ENCODE data around the gene MLF1. TPM values are rescaled to one million over a fixed set of nuclear protein-coding genes. Genes with fewer than 3 reads are reported as not detected.

Gene MLF1
- total RNA-seq, 1 donor from 2014 or later: 10.3 TPM

GRCh38 chr3:158631981-158632380 is 61.0 kb downstream of the MLF1 start:
- no peak for TF ChIP-seq CTCF (IDR thresholded peaks at IDR 0.05; ENCODE audit: unreplicated experiment)
- peaks cover 7% of the 10 kb centered on the region for H3K27me3 Mint-ChIP-seq (ENCODE audit: low read depth)
- H3K27ac Mint-ChIP-seq: no peak overlapping the region
- H3K36me3 Mint-ChIP-seq: peaks cover 3% of the 10 kb centered on the region
- no peaks in the 10 kb centered on the region for H3K4me1 Mint-ChIP-seq
- H3K9me3 Mint-ChIP-seq: peaks cover 21% of the 10 kb centered on the region
- no peak for DNase-seq (ENCODE audit: low spot score in 2 of 2, unreplicated experiment in 2 of 2)
- H3K4me3 Mint-ChIP-seq: no peak overlapping the region

DNA sequence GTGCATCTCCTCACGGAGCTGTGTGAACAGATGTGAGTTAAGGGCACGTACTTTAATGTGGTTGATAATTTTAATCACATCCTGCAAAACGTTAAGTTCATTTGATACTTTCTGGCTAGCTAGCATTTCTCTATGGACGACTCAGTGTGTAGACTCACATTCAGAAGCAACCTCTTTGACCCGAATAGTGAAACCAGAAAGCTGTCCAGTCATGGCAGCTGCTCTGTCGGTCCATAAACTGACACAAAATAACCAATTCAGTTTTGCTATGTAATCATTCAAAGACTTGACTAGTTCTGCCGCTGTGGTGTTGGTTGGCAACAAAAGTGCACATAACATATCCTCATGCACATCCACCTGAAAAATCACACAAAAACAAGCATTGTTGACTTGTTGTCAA is 69.7 kb downstream of the MLF1 start:
- H3K9me3 Mint-ChIP-seq: no peaks in the 10 kb centered on the region
- H3K4me1 Mint-ChIP-seq: peaks cover 11% of the 10 kb centered on the region
- no peaks in the 10 kb centered on the region for H3K27me3 Mint-ChIP-seq (ENCODE audit: low read depth)
- no peak overlapping the region for H3K27ac Mint-ChIP-seq
- TF ChIP-seq CTCF (IDR thresholded peaks at IDR 0.05; ENCODE audit: unreplicated experiment): no peak
- H3K4me3 Mint-ChIP-seq: no peak overlapping the region
- DNase-seq (ENCODE audit: low spot score in 2 of 2, unreplicated experiment in 2 of 2): no peak
- H3K36me3 Mint-ChIP-seq: no peaks in the 10 kb centered on the region

DNA sequence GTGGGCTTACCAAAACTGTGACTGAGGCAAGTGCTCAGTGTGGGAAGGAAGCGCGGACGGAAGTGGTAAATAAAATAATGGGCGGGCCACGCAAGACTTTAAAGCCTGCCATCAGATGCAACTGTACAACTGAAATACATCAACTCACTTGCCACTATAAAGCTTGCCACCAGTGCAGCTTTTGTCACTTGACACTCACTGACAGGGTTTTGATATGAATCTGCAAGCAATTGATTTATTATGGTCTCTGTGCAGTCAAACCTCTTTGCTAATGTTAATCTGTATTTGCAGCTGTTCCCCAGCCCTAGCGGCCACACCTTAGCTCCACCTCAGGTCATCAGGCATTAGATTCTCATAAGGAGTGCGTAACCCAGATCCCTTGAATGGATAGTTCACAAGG is 71.0 kb downstream of the MLF1 start:
- H3K9me3 Mint-ChIP-seq: no peaks in the 10 kb centered on the region
- H3K27me3 Mint-ChIP-seq (ENCODE audit: low read depth): no peaks in the 10 kb centered on the region
- peaks cover 2% of the 10 kb centered on the region for H3K36me3 Mint-ChIP-seq
- no peak overlapping the region for H3K27ac Mint-ChIP-seq
- DNase-seq (ENCODE audit: low spot score in 2 of 2, unreplicated experiment in 2 of 2): no peak
- no peak for TF ChIP-seq CTCF (IDR thresholded peaks at IDR 0.05; ENCODE audit: unreplicated experiment)
- peaks cover 11% of the 10 kb centered on the region for H3K4me1 Mint-ChIP-seq
- H3K4me3 Mint-ChIP-seq: no peak overlapping the region

DNA sequence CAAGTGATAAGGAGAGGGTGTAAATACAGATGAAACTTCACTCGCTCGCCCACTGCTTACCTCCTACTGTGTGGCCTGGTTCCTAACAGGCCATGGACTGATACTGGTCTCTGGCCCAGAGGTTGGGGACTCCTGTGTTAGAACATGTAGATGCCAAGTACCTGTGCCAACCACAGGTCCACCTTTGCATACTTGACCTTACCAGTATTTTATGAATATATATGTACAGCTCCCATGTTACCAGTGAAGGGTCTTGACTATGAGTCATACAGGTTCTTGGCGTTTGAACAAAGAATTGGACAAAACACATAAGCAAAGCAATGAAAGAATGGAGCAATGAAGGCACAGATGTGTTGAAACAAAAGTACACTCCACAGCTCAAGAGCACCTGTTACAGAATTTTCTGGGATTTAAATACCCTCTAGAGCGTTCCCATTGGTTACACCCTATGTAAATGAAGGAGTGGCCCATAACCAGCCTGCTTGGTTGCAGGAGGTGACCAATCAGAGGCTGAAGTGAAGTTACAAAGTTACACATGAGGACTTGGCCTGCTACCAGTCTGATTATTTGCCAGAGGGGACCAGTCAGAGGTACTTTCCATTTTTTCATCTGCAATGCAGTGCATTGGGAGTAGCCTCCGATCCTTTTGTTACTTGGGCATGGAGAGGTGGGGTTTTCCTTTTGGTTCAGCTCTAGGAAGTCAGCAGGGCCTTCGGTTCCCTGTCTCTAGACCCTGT is 71.6 kb downstream of the MLF1 start:
- H3K4me3 Mint-ChIP-seq: no peak overlapping the region
- H3K36me3 Mint-ChIP-seq: peaks cover 3% of the 10 kb centered on the region
- no peaks in the 10 kb centered on the region for H3K27me3 Mint-ChIP-seq (ENCODE audit: low read depth)
- no peak for DNase-seq (ENCODE audit: low spot score in 2 of 2, unreplicated experiment in 2 of 2)
- H3K4me1 Mint-ChIP-seq: peaks cover 11% of the 10 kb centered on the region
- no peaks in the 10 kb centered on the region for H3K9me3 Mint-ChIP-seq
- no peak overlapping the region for H3K27ac Mint-ChIP-seq
- no peak for TF ChIP-seq CTCF (IDR thresholded peaks at IDR 0.05; ENCODE audit: unreplicated experiment)

DNA sequence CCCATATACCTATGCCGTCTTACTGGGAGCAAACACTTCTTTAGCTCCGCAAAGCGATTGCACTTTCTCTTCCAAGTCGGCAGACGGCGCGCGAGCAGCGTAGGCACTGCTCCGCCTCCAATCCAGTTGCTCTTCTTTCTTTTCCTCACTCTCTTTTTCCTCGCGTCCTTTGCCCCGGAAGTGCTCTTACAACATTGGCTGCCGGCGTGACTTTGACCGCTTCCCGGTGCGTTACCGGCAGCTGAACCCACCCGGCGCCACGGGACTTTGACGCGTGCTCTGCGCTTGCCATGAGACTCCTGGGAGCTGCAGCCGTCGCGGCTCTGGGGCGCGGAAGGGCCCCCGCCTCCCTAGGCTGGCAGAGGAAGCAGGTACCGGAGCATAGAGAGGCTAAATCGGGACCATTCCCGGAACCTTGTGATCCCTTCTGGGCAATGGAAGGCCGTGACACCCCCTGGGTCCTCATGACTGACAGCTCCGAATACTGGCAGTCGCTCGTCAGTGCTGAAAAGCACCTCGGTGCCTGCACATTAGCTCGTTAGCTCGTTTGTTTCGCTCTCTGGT is 73.4 kb downstream of the MLF1 start, which contains the start of gene GFM1:
TSS of gene GFM1 (plus strand) at position 183 of the 564 bp plus-strand sequence. CDS start at position 291, 108 bp downstream.
- no peaks in the 10 kb centered on the region for H3K9me3 Mint-ChIP-seq
- H3K27me3 Mint-ChIP-seq (ENCODE audit: low read depth): no peaks in the 10 kb centered on the region
- peaks cover 11% of the 10 kb centered on the region for H3K4me1 Mint-ChIP-seq
- H3K27ac Mint-ChIP-seq: peak within 1 kb of the TSS; percentile 95
- H3K36me3 Mint-ChIP-seq: peaks cover 10% of the 10 kb centered on the region
- peak; percentile 66 to 84 for DNase-seq (ENCODE audit: low spot score in 2 of 2, unreplicated experiment in 2 of 2)
- peak; percentile 47 for TF ChIP-seq CTCF (IDR thresholded peaks at IDR 0.05; ENCODE audit: unreplicated experiment)
- H3K4me3 Mint-ChIP-seq: peak within 1 kb of the TSS; percentile 98
